ENCODE data around the gene RUNX3. TPM values are rescaled to one million over a fixed set of nuclear protein-coding genes. Genes with fewer than 3 reads are reported as not detected.

Gene RUNX3
- total RNA-seq, 1 experiment from 2014 or later: 8.6 TPM

GRCh38 chr1:24935615-24936484, 5.8 kb upstream of the RUNX3 start:
- no peak overlapping the region for H3K4me3 ChIP-seq (ENCODE audit: low read depth, low read length, poor library complexity, severe bottlenecking)
- intact Hi-C loops (cut with micrococcal nuclease; ENCODE audit: unreplicated experiment): no loop called here
- ChIA-PET POLR2A (ENCODE audit: low non-redundant PET) (no interaction called here), CTCF (no interaction called here)
- H3K36me3 ChIP-seq (ENCODE audit: insufficient read depth, low read length, poor library complexity, severe bottlenecking): no peaks in the 10 kb centered on the region
- no peaks in the 10 kb centered on the region for H3K4me1 ChIP-seq (ENCODE audit: insufficient read depth, low read length, poor library complexity, severe bottlenecking)
- H3K27ac ChIP-seq (ENCODE audit: low read depth, low read length, poor library complexity, severe bottlenecking): no peak overlapping the region
- no TSS peak for BruUV-seq (replicated peaks)
- no peak for DNase-seq (ENCODE audit: low spot score)
- H3K27me3 ChIP-seq (replicated peaks; ENCODE audit: insufficient read depth, low read depth, low read length, poor library complexity): no peaks in the 10 kb centered on the region
- TF ChIP-seq EZH2 (IDR thresholded peaks at IDR 0.05; ENCODE audit: borderline replicate concordance, low read depth, low read length, poor library complexity, severe bottlenecking) (no peak), CTCF (conservative IDR thresholded peaks at IDR 0.05; ENCODE audit: low read depth, low read length) (no peak)
- no peaks in the 10 kb centered on the region for H3K9me3 ChIP-seq (ENCODE audit: low read depth, low read length, poor library complexity, severe bottlenecking)

GRCh38 chr1:24935196-24935526, 5.1 kb upstream of the RUNX3 start:
- H3K36me3 ChIP-seq (ENCODE audit: insufficient read depth, low read length, poor library complexity, severe bottlenecking): no peaks in the 10 kb centered on the region
- ChIA-PET CTCF (interaction anchor here (0.5 kb wide), 1 partner anchor 108 kb away, joined by 15 read pairs; no protein-coding TSS in a partner anchor), POLR2A (ENCODE audit: low non-redundant PET) (interaction anchor here (0.6 kb wide), 1 partner anchor 141 kb away, joined by 4 read pairs; no protein-coding TSS in a partner anchor)
- no peak overlapping the region for H3K27ac ChIP-seq (ENCODE audit: low read depth, low read length, poor library complexity, severe bottlenecking)
- TF ChIP-seq CTCF (conservative IDR thresholded peaks at IDR 0.05; ENCODE audit: low read depth, low read length): no peak
- TF ChIP-seq EZH2 (IDR thresholded peaks at IDR 0.05; ENCODE audit: borderline replicate concordance, low read depth, low read length, poor library complexity, severe bottlenecking): no peak
- H3K9me3 ChIP-seq (ENCODE audit: low read depth, low read length, poor library complexity, severe bottlenecking): no peaks in the 10 kb centered on the region
- no TSS peak for BruUV-seq (replicated peaks)
- no peak overlapping the region for H3K4me3 ChIP-seq (ENCODE audit: low read depth, low read length, poor library complexity, severe bottlenecking)
- DNase-seq (ENCODE audit: low spot score): no peak
- no peaks in the 10 kb centered on the region for H3K27me3 ChIP-seq (replicated peaks; ENCODE audit: insufficient read depth, low read depth, low read length, poor library complexity)
- H3K4me1 ChIP-seq (ENCODE audit: insufficient read depth, low read length, poor library complexity, severe bottlenecking): no peaks in the 10 kb centered on the region
- intact Hi-C loops (cut with micrococcal nuclease; ENCODE audit: unreplicated experiment): no loop called here

- ChIA-PET CTCF (interaction anchor here (0.5 kb wide), 1 partner anchor 107 kb away, joined by 15 read pairs; no protein-coding TSS in a partner anchor), POLR2A (ENCODE audit: low non-redundant PET) (interaction anchor here (0.6 kb wide), 1 partner anchor 141 kb away, joined by 4 read pairs; no protein-coding TSS in a partner anchor)
- Histone ChIP-seq H3K36me3 (ENCODE audit: insufficient read depth, low read length, poor library complexity, severe bottlenecking) (no peaks in the 10 kb centered on the region), H3K4me1 (ENCODE audit: insufficient read depth, low read length, poor library complexity, severe bottlenecking) (no peaks in the 10 kb centered on the region), H3K27ac (ENCODE audit: low read depth, low read length, poor library complexity, severe bottlenecking) (no peak overlapping the region), H3K27me3 (replicated peaks; ENCODE audit: insufficient read depth, low read depth, low read length, poor library complexity) (no peaks in the 10 kb centered on the region), H3K4me3 (ENCODE audit: low read depth, low read length, poor library complexity, severe bottlenecking) (no peak overlapping the region), H3K9me3 (ENCODE audit: low read depth, low read length, poor library complexity, severe bottlenecking) (no peaks in the 10 kb centered on the region)
- no peak for DNase-seq (ENCODE audit: low spot score)
- intact Hi-C loops (cut with micrococcal nuclease; ENCODE audit: unreplicated experiment): loop anchor here (5.0 kb wide), 2 partner anchors 103 to 273 kb away; no protein-coding TSS in a partner anchor
- BruUV-seq (replicated peaks): no TSS peak
- TF ChIP-seq CTCF (conservative IDR thresholded peaks at IDR 0.05; ENCODE audit: low read depth, low read length): no peak
- TF ChIP-seq EZH2 (IDR thresholded peaks at IDR 0.05; ENCODE audit: borderline replicate concordance, low read depth, low read length, poor library complexity, severe bottlenecking): no peak
Observed at GRCh38 chr1:24934310-24935195, 4.5 kb upstream of the RUNX3 start.
